Tibial nerve (tissue), 3 donors: ENCODE results near the gene TSG101.

Experiments
- POLR2A ChIP-seq, 2 donors: fragments of 450-650 bp; IDR thresholded peaks; one replicate each; pipeline ENCODE4 v1.6.1; 2017; ENCODE audit warnings: antibody characterized with exemption in 2 of 2, mild to moderate bottlenecking in 2 of 2, moderate library complexity in 2 of 2
- TF ChIP-seq, protein P1 (sequence below), 5 experiments: fragments of 200-600 bp in 3 of 5; fragments of 450-650 bp in 2 of 5; sonication (generic) in 3 of 5; IDR thresholded peaks; one replicate each; pipeline ENCODE4 v1.5.1; 2016 to 2019; ENCODE audit warnings: antibody characterized with exemption in 5 of 5, mild to moderate bottlenecking in 3 of 5, moderate library complexity in 2 of 5

DNA sequence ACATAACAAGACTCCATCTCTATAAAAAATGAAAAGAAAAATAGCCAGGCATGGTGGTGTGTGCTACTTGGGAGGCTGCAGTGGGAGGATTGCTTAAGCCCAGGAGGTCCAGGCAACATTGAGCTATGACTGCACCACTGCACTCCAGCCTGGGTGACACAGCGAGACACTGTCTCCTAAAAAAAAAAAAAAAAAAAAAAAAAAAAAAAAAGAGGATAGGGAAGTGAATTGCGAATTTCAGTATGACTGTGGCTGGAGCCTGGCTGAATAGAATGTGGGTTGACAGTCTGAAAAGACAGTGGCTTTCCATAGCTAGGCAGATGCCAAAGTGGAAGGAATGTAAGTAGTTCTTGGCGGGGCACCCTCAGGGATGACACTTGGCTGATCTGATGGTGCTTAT, 77.5 kb downstream of the TSG101 start:
- TF ChIP-seq, protein P1, sequence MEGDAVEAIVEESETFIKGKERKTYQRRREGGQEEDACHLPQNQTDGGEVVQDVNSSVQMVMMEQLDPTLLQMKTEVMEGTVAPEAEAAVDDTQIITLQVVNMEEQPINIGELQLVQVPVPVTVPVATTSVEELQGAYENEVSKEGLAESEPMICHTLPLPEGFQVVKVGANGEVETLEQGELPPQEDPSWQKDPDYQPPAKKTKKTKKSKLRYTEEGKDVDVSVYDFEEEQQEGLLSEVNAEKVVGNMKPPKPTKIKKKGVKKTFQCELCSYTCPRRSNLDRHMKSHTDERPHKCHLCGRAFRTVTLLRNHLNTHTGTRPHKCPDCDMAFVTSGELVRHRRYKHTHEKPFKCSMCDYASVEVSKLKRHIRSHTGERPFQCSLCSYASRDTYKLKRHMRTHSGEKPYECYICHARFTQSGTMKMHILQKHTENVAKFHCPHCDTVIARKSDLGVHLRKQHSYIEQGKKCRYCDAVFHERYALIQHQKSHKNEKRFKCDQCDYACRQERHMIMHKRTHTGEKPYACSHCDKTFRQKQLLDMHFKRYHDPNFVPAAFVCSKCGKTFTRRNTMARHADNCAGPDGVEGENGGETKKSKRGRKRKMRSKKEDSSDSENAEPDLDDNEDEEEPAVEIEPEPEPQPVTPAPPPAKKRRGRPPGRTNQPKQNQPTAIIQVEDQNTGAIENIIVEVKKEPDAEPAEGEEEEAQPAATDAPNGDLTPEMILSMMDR (IDR thresholded peaks at IDR 0.05): no peak
- TF ChIP-seq POLR2A (IDR thresholded peaks at IDR 0.05): no peak
